ENCODE measurements around the gene ENTPD8. TPM values are rescaled to one million over a fixed set of nuclear protein-coding genes. Genes with fewer than 3 reads are reported as not detected.
"Not testable (repeated sequence)": the region's sequence is repeated elsewhere in the genome, so short reads cannot be mapped to it uniquely, and the experiment has no call there.

Gene ENTPD8
- total RNA-seq, 1 donor from 2014 or later, result 0.05 TPM

DNA sequence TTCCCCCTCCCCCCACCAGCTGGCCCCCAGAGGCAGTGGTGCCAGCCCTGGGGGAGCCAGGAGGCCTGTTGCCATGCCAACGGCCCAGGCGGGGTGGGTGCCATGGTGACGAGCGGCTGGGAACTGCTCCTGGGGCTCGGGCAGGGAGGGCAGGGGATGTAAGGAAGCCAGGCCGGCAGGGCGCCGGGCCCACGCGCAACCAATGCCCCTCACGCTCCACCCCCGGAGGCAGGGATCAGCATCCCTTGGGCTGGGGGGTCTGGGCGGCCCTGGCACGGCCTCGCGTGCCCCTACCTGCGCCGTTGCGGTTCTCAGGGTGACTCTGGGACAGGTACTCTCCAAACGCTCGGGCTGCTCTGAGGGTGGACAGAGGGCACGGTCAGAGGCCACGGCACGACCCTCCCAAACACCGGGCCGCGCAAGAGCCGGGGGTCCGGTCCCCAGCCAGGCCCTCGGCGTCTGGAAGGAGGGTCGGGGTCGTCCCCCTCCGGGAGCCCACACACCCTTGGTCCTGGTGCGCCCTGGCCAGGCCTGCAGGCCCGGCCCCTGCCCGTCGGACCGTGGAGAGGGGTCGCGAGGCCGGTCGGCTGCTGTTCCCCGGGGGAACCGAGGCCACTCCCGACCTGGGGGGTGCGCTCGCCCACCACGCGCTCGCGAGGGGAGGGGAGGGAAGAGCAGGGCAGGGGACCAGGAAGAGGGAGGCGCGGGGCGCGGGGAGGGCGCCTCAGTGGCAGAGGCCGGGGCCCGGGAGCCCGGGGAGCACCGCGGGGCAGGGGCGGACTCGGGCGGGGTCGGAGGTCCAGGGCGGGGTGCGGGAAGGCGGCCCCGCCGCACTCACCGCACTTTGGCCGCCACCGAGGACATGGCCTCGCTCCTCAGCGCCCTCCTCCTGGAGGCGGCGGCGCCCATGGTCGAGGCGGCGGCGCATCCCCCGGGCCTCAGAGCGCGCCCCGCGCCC lies 17.3 kb upstream of the ENTPD8 start:
- no peak for DNase-seq (ENCODE audit: low read depth)

DNA sequence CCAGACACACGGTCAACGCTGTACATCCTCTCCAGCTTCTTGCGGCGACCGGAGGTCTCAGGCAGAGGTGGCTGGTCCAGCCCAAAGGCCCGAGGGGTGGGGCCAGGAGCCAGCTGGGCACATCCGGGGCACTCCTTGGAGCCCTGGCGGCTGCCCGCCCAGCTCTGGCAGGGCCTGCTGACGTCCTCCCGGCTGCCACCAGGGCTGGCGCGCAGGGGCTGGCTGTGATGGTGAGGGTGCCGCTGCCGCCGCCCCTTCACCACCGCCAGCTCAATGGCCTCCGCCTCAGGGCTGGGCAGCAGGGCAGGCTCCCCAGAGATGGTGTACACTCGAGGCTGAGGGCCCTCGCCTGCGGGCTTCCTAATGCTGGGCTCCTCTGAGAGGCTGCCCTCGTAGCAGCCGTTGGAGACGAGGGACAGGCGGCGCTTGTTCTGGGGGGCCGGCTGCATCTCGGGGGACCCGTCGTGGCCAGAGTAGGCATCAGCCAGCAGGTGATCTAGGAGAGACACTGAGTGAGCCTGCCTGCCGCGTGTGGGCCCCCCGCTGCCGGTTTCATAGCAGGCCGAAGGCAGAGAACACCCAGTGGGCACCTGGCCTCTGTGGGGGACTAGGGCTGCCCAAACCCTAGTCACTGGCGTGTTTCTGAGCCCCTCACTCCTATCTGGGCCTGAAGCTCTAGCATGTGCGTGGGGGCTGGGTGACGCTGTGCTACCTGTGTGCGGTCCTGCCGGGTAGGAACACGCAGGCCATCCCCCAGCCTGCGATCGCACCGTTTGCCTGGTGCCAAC lies 16.4 kb upstream of the ENTPD8 start:
- no peak for DNase-seq (ENCODE audit: low read depth)

- no peak for DNase-seq (ENCODE audit: low read depth)
These were observed 15.8 kb upstream of the ENTPD8 start for GRCh38 chr9:137456864-137457405.

DNA sequence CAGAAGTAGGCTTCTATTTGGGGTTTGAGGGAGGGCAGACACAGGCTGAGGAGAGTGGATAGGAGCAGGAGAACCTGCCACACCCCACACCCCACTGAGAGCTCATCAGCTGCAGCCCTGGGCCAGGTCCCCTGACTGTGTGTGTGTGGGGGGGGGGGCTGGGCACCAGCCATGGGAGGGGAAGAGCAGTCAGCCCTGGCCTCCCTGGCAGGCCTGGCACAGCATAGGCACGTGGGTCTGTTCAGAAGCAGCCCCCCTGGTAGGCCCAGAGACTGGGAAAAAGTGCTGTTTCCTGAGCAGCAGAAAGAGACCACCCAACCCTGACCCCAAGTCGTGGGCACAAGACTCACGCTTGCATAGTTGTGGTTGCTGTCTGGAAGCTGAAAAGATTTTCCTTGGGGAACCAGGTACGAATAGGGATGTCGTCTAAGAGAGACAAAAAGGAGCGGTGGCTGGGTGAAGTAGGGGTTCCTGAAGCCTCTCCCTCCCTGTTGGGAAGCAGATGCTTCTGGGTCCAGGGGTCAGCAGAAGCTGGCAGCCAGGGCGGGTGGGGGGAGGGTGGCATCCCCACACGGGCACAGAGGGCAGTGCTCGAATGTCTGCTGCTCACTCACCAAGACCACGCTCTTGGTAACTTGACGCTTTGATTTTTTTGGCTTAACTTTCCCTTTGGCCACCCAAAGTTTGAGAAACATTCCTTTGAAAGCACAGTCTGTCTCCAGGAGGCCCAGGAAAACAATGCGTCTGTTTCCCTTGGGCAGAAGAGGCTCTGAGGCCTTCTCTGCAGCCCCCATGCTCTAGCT lies 15.1 kb upstream of the ENTPD8 start:
- peak; percentile 55 for DNase-seq (ENCODE audit: low read depth)

- DNase-seq (ENCODE audit: low read depth), result no peak
These were observed 14.3 kb upstream of the ENTPD8 start for GRCh38 chr9:137455359-137455991.

GRCh38 chr9:137454597-137455358 lies 13.6 kb upstream of the ENTPD8 start:
- DNase-seq (ENCODE audit: low read depth), result no peak

DNA sequence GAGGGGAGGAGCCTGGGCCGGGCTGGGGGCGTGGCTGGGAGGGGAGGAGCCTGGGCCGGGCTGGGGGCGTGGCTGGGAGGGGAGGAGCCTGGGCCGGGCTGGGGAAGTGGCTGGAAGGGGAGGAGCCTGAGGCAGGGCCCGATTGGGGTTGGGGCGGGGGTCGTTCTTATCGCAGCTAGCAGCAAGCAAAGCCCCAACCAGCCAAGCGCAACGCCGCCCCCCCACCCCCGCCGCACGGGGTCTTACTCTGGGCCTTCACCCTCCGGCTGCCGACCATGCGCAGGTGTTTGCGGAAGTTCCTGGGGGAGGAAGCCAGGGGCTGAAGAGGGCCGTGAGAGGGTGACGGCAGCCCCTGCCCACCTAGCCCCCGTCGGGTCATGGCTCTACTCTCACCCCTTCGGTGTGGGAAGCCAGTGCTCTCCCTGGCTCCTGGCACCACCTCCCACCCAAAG lies 13.0 kb upstream of the ENTPD8 start:
- no peak for DNase-seq (ENCODE audit: low read depth)

DNA sequence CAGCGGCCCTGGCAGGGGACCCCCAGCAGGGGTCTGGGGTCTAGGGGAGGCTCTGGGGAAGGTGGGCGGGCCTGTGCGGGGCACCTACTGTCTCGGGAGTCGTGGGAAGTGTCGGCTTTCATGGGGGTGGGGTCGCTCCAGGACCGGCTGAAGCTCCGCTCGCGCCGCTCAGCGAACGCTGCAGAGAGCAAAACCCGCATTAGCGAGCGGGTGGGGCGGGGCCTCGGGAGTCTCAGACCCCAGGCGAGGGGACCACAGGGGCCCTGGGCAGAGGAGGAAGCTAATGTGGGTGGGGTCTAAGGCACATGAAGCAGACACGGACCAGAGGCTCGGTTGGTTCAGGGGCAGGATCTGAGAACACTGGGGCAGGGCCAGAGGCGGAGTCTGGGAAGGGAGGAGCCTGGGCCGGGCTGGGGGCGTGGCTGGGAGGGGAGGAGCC lies 12.5 kb upstream of the ENTPD8 start:
- DNase-seq (ENCODE audit: low read depth), result peak; percentile 19

DNA sequence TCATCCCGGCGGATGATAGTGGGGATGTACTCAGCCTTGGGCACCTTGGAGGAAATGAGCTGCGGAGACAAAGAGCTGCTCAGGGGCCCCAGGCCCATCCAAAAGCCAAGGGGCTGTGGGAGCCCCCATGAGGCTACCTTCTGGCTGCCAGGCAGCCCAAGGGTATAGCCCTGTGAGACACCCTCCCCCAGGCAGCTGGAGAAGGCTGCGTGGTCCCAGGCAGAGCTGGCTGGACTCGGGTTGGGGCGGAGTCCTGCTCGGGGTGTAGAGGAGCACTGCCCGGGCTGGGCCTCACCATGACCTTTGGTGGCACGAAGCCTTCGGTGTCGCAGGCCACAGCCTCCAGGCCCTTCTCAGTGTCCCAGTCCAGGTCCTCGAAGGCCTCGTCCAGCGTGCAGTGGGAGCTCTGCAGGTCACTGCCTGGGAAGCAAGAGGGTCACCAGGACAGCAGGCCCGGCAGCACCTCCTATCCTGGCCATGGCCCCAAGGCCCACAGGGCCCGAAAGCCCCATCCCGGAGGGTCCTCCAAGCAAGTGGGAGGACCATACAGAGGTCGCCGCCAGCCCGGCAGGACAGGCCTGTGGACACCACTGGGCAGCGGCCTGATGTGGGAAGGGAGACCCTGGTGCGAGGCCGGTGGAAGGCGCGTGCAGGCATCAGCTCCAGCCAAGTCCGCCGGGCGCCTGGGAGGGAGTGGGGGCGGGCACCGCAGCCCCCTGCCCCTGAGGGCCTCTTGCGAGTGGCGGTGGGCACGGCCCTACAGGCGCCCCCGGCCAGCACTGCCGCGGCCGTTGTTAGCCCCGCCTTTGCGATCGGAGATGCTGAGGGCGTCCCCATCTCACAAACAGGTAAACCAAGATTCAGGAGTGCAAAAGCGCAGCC lies 11.8 kb upstream of the ENTPD8 start:
- no peak for DNase-seq (ENCODE audit: low read depth)

GRCh38 chr9:137452006-137452760 lies 11.0 kb upstream of the ENTPD8 start:
- no peak for DNase-seq (ENCODE audit: low read depth)

DNA sequence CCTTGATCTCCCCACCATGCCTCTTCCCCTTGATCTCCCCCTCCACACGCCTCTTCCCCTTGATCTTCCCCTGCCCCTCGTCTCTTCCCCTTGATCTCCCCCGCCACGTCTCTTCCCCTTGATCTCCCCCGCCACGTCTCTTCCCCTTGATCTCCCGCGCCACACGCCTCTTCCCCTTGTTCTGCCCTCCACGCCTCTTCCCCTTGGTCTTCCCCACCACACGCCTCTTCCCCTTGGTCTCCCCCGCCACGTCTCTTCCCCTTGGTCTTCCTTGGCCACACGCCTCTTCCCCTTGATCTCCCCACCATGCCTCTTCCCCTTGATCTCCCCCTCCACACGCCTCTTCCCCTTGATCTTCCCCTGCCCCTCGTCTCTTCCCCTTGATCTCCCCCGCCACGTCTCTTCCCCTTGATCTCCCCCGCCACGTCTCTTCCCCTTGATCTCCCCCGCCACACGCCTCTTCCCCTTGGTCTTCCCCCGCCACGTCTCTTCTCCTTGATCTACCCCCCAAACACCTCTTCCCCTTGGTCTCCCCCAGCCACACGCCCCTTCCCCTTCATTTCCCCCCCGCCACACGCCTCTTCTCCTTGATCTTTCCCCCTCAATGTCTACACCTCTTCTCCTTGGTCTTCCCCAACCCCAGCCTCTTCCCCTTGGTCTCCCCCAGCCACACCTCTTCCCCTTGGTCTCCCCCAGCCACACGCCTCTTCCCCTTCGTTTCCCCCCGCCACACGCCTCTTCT lies 10.3 kb upstream of the ENTPD8 start:
- not testable (repeated sequence) for DNase-seq (ENCODE audit: low read depth)

DNA sequence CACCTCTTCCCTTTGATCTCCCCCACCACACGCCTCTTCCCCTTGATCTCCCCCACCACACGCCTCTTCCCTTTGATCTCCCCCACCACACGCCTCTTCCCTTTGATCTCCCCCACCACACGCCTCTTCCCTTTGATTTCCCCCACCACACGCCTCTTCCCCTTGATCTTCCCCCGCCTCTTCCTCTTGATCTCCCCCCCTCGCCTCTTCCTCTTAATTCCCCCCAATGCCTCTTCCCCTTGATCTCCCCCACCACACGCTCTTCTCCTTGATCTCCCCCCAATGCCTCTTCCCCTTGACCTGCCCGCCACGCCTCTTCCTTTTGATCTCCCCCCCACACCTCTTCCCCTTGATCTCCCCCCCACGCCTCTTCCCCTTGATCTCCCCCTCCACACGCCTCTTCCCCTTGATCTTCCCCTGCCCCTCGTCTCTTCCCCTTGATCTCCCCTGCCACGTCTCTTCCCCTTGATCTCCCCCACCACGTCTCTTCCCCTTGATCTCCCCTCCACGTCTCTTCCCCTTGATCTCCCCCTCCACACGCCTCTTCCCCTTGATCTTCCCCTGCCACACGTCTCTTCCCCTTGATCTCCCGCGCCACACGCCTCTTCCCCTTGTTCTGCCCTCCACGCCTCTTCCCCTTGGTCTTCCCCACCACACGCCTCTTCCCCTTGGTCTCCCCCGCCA lies 9.5 kb upstream of the ENTPD8 start:
- DNase-seq (ENCODE audit: low read depth), result not testable (repeated sequence)

- DNase-seq (ENCODE audit: low read depth), result no peak
These were observed 8.9 kb upstream of the ENTPD8 start for GRCh38 chr9:137449931-137450538.

DNA sequence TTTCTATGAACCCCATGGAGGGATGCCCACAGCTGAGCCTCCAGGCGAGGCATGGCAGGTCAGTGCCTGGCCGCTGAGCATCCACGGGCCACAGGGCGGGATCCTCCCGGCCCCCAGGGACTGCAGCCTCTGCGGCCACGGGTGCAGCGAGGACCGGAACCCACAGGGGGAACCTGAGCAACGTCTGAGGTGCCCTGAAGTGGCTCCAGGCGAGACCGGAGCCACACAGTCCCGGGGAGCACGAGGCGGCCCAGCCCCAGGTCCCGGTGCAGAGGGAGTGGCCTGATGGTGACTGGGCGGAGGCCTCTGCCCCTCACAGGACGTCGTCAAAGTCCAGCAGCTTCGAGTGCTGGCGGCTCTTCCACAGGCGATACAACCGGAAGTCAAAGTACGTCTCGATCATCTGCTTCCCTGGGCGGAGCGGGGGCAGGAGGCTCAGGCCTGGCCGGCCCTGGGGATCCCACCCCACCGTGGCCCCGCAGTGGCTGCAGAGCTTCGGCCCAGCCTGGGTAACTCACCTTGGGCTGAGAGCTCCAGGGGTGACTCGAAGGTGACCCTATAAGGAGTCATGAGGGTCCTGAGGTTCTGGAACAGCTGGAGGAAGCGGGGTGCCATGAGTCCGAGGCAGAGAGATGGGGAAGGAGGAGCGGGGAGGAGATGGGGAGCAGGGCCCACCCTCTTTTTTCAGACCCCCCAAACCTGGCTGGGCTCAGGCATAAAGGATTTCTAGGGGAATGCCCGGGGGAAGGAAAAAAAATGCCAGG lies 8.1 kb upstream of the ENTPD8 start:
- DNase-seq (ENCODE audit: low read depth), result no peak

DNA sequence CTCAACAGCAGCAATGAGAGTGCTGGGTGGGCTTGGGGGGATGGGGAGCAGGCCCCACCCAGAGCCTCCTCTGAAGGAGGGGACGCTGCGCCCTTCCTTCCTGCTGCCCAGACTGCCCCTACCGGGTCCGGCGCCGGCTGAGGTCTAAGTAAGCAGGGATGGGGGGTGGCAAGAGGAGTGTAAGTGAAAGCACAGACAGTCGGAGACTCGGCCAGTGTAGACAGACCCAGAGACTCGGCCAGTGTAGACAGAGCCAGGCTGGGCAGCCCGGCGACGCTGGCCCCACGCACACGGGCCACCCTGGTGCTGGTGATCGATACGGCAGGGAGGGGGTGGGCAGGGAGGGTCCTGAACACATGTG lies 7.4 kb upstream of the ENTPD8 start:
- DNase-seq (ENCODE audit: low read depth), result no peak

All from renal cortical epithelial cell (primary cell).